ENCODE results near the gene SPOCK2. TPM values are rescaled to one million over a fixed set of nuclear protein-coding genes. Genes with fewer than 3 reads are reported as not detected.

Gene SPOCK2
- polyA plus RNA-seq, 1 donor from 2014 or later: 5.6 TPM

DNA sequence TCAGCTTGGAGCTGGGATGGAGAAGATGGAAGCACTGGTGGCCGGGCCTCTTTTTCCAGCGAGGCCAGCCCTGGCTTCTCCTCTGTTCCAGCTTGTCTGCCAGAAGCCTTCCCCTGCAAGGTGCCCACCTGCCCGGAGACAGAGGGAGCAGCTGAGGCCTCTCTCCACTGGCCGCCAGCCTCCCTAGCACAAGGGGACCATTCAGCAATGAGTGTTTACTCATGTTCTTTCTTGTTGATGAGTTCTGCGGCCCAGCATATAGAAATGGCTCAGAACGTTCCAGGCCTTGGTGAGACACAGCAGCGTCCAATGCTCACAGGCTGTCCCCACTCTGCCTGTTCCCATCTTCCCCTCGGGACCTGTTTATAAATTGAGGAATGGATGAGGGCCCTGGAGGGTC, 76.9 kb downstream of the SPOCK2 start:
- H2AFZ ChIP-seq (ENCODE audit: low read depth, low read length): no peak overlapping the region
- no peak overlapping the region for H3K4me2 ChIP-seq (ENCODE audit: low read length)
- H3F3A ChIP-seq (ENCODE audit: insufficient read depth, low read length, poor library complexity, severe bottlenecking): no peaks in the 10 kb centered on the region
- no peak for TF ChIP-seq SMC3 (conservative IDR thresholded peaks at IDR 0.05; ENCODE audit: poor library complexity)
- TF ChIP-seq, protein P1, sequence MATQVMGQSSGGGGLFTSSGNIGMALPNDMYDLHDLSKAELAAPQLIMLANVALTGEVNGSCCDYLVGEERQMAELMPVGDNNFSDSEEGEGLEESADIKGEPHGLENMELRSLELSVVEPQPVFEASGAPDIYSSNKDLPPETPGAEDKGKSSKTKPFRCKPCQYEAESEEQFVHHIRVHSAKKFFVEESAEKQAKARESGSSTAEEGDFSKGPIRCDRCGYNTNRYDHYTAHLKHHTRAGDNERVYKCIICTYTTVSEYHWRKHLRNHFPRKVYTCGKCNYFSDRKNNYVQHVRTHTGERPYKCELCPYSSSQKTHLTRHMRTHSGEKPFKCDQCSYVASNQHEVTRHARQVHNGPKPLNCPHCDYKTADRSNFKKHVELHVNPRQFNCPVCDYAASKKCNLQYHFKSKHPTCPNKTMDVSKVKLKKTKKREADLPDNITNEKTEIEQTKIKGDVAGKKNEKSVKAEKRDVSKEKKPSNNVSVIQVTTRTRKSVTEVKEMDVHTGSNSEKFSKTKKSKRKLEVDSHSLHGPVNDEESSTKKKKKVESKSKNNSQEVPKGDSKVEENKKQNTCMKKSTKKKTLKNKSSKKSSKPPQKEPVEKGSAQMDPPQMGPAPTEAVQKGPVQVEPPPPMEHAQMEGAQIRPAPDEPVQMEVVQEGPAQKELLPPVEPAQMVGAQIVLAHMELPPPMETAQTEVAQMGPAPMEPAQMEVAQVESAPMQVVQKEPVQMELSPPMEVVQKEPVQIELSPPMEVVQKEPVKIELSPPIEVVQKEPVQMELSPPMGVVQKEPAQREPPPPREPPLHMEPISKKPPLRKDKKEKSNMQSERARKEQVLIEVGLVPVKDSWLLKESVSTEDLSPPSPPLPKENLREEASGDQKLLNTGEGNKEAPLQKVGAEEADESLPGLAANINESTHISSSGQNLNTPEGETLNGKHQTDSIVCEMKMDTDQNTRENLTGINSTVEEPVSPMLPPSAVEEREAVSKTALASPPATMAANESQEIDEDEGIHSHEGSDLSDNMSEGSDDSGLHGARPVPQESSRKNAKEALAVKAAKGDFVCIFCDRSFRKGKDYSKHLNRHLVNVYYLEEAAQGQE (IDR thresholded peaks at IDR 0.05; ENCODE audit: borderline replicate concordance): no peak
- no peak for TF ChIP-seq EZH2 (IDR thresholded peaks at IDR 0.05; ENCODE audit: borderline replicate concordance, insufficient read depth, low read length, poor library complexity, severe bottlenecking)
- TF ChIP-seq, protein P2, sequence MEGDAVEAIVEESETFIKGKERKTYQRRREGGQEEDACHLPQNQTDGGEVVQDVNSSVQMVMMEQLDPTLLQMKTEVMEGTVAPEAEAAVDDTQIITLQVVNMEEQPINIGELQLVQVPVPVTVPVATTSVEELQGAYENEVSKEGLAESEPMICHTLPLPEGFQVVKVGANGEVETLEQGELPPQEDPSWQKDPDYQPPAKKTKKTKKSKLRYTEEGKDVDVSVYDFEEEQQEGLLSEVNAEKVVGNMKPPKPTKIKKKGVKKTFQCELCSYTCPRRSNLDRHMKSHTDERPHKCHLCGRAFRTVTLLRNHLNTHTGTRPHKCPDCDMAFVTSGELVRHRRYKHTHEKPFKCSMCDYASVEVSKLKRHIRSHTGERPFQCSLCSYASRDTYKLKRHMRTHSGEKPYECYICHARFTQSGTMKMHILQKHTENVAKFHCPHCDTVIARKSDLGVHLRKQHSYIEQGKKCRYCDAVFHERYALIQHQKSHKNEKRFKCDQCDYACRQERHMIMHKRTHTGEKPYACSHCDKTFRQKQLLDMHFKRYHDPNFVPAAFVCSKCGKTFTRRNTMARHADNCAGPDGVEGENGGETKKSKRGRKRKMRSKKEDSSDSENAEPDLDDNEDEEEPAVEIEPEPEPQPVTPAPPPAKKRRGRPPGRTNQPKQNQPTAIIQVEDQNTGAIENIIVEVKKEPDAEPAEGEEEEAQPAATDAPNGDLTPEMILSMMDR (IDR thresholded peaks at IDR 0.05; ENCODE audit: poor library complexity, severe bottlenecking): no peak
- no peak for TF ChIP-seq EP300 (conservative IDR thresholded peaks at IDR 0.05; ENCODE audit: poor library complexity, severe bottlenecking)
- TF ChIP-seq TAF1 (IDR thresholded peaks at IDR 0.05; ENCODE audit: low read depth): no peak
- no peak for TF ChIP-seq MXI1 (conservative IDR thresholded peaks at IDR 0.05; ENCODE audit: poor library complexity, severe bottlenecking)
- no peak for TF ChIP-seq RAD21 (conservative IDR thresholded peaks at IDR 0.05)
- no peak for TF ChIP-seq POLR2AphosphoS5 (IDR thresholded peaks at IDR 0.05)
- H3K9me2 ChIP-seq (ENCODE audit: insufficient read depth, low read length): no peaks in the 10 kb centered on the region
- no peaks in the 10 kb centered on the region for H3K36me3 ChIP-seq (ENCODE audit: insufficient read depth, low read length)
- H4K20me1 ChIP-seq (ENCODE audit: insufficient read depth): no peaks in the 10 kb centered on the region
- no peak overlapping the region for H3K9ac ChIP-seq (ENCODE audit: low read length)
- H3K9me3 ChIP-seq (ENCODE audit: low read length): no peaks in the 10 kb centered on the region
- H3K4me3 ChIP-seq (ENCODE audit: low read length): no peak overlapping the region
- no peaks in the 10 kb centered on the region for H3K27me3 ChIP-seq (ENCODE audit: insufficient read depth, low read depth, low read length)
- no peaks in the 10 kb centered on the region for H3K79me2 ChIP-seq (replicated peaks; ENCODE audit: insufficient read depth, low read length)
- H3K27ac ChIP-seq (ENCODE audit: low read length): no peak overlapping the region

DNA sequence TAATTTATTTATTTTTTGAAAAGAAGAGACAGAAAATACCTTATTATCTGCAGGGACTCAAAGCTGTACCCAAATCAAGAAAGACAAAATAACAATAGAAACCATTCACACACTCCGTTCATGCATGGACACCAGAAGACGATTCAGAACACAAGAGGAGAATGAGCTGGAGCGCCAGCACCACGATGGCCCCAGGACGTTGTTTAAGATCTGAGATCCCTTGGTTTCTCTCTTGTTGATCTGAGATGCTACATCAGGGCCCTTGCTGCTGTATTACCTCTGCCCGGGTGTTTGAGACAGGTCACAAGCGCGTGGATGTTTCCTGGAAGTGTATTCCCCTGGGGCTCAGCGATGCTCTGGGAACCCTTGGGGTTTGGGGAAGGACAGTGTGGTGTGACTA, 77.3 kb downstream of the SPOCK2 start:
- no peak overlapping the region for H3K27ac ChIP-seq (ENCODE audit: low read length)
- H3K27me3 ChIP-seq (ENCODE audit: insufficient read depth, low read depth, low read length): no peaks in the 10 kb centered on the region
- TF ChIP-seq EP300 (conservative IDR thresholded peaks at IDR 0.05; ENCODE audit: poor library complexity, severe bottlenecking) (no peak), TAF1 (IDR thresholded peaks at IDR 0.05; ENCODE audit: low read depth) (no peak), MXI1 (conservative IDR thresholded peaks at IDR 0.05; ENCODE audit: poor library complexity, severe bottlenecking) (no peak), SMC3 (conservative IDR thresholded peaks at IDR 0.05; ENCODE audit: poor library complexity) (no peak), RAD21 (conservative IDR thresholded peaks at IDR 0.05) (no peak), EZH2 (IDR thresholded peaks at IDR 0.05; ENCODE audit: borderline replicate concordance, insufficient read depth, low read length, poor library complexity, severe bottlenecking) (no peak), POLR2AphosphoS5 (IDR thresholded peaks at IDR 0.05) (no peak)
- TF ChIP-seq, protein P2 (IDR thresholded peaks at IDR 0.05; ENCODE audit: poor library complexity, severe bottlenecking): no peak
- TF ChIP-seq, protein P1 (IDR thresholded peaks at IDR 0.05; ENCODE audit: borderline replicate concordance): no peak
- H3K36me3 ChIP-seq (ENCODE audit: insufficient read depth, low read length): no peaks in the 10 kb centered on the region
- H3F3A ChIP-seq (ENCODE audit: insufficient read depth, low read length, poor library complexity, severe bottlenecking): no peaks in the 10 kb centered on the region
- no peak overlapping the region for H3K4me3 ChIP-seq (ENCODE audit: low read length)
- H3K9me2 ChIP-seq (ENCODE audit: insufficient read depth, low read length): no peaks in the 10 kb centered on the region
- H2AFZ ChIP-seq (ENCODE audit: low read depth, low read length): no peak overlapping the region
- no peaks in the 10 kb centered on the region for H3K9me3 ChIP-seq (ENCODE audit: low read length)
- H3K79me2 ChIP-seq (replicated peaks; ENCODE audit: insufficient read depth, low read length): no peaks in the 10 kb centered on the region
- no peak overlapping the region for H3K4me2 ChIP-seq (ENCODE audit: low read length)
- no peaks in the 10 kb centered on the region for H4K20me1 ChIP-seq (ENCODE audit: insufficient read depth)
- H3K9ac ChIP-seq (ENCODE audit: low read length): no peak overlapping the region
